ENCODE measurements around the gene BRF1.

Gene BRF1

DNA sequence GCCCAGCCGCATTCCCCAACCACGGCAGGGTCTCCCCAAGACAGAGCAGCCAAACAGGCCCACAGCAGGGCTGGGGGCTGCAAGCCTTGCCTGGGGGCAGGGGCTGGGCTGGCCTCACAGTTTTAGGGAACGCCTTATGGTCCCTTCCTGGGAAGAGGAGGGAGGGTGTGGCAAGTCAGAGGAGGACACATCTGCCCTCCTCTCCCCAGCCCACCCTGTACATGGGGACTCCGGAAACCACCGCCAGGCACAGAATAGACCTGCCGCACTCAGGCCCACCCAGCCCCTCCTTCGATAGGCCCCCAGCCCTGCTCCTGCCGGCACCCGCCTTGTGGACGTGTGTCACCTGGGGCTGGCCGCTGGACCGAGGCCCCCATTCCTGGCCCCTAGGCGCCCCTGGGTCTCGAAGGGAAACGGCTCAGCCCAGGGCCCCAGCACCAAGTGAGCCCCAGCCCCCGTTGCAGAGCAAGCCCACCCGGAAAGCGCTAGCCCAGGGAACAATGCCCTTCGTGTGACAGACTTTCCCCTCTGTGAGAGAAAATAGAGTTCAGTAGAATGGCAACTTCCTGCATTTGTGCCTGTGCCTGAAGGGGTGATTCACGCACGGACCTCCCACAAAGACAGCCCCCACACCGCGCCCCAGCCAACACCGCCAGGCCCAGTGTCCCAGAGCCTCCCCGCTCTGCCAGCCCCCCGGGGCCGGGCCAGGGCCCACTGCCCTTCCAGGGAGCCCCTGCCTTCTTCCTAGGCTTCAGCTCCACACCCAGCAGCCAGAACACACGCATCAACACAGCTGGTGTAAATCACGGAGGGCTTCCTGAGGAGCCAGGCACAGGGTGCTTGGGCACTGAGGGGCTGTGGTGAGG is 107.7 kb downstream of the BRF1 start:
- H3K4me3 ChIP-seq (ENCODE audit: low read depth, low read length): no peak overlapping the region
- H3K27me3 ChIP-seq (ENCODE audit: control insufficient read depth, insufficient read depth, low read length): peaks cover 3% of the 10 kb centered on the region
- TF ChIP-seq, protein P1, sequence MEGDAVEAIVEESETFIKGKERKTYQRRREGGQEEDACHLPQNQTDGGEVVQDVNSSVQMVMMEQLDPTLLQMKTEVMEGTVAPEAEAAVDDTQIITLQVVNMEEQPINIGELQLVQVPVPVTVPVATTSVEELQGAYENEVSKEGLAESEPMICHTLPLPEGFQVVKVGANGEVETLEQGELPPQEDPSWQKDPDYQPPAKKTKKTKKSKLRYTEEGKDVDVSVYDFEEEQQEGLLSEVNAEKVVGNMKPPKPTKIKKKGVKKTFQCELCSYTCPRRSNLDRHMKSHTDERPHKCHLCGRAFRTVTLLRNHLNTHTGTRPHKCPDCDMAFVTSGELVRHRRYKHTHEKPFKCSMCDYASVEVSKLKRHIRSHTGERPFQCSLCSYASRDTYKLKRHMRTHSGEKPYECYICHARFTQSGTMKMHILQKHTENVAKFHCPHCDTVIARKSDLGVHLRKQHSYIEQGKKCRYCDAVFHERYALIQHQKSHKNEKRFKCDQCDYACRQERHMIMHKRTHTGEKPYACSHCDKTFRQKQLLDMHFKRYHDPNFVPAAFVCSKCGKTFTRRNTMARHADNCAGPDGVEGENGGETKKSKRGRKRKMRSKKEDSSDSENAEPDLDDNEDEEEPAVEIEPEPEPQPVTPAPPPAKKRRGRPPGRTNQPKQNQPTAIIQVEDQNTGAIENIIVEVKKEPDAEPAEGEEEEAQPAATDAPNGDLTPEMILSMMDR (IDR thresholded peaks at IDR 0.05): no peak
- no peak overlapping the region for H3K27ac ChIP-seq
- peaks cover 5% of the 10 kb centered on the region for H3K4me1 ChIP-seq
- no peak overlapping the region for H2AFZ ChIP-seq
- no peaks in the 10 kb centered on the region for H3K9me3 ChIP-seq (ENCODE audit: control insufficient read depth, low read length)
- no peak overlapping the region for H3K4me2 ChIP-seq (ENCODE audit: low read length)
- H3K79me2 ChIP-seq: no peaks in the 10 kb centered on the region
- no peak overlapping the region for H3K9ac ChIP-seq
- no peaks in the 10 kb centered on the region for H3K36me3 ChIP-seq (ENCODE audit: control insufficient read depth, insufficient read depth, low read length)

DNA sequence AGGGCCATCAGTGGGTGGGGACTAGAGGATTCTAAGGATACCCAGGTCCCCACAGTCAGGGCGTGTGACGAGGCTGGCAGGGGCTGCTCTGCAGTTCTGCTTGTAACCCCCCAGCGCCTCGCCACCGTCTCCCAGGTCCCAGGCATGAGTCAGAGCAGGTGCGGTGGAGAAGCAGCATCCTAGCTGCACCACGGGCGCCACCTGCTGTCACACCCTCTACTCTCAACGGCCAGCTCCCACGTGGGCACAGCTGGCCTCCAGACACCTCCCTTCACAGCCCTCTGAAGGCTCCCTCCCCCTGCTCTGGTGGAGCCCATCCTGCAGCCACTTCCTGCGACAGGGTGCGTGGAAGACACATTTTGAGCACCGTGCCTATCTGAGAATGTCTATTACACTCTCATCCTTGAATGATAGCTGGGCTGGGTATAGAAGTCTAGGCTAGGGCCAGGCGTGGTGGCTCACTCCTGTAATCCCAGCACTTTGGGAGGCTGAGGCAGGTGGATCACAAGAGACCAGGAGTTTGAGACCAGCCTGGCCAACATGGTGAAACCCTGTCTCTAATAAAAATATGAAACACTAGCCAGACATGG is 112.8 kb downstream of the BRF1 start:
- no peaks in the 10 kb centered on the region for H3K36me3 ChIP-seq (ENCODE audit: control insufficient read depth, insufficient read depth, low read length)
- H3K27me3 ChIP-seq (ENCODE audit: control insufficient read depth, insufficient read depth, low read length): no peaks in the 10 kb centered on the region
- H3K4me3 ChIP-seq (ENCODE audit: low read depth, low read length): no peak overlapping the region
- H2AFZ ChIP-seq: no peak overlapping the region
- no peak overlapping the region for H3K9ac ChIP-seq
- H3K79me2 ChIP-seq: no peaks in the 10 kb centered on the region
- no peaks in the 10 kb centered on the region for H3K4me1 ChIP-seq
- no peaks in the 10 kb centered on the region for H3K9me3 ChIP-seq (ENCODE audit: control insufficient read depth, low read length)
- no peak overlapping the region for H3K4me2 ChIP-seq (ENCODE audit: low read length)
- no peak overlapping the region for H3K27ac ChIP-seq
- TF ChIP-seq, protein P1 (IDR thresholded peaks at IDR 0.05): no peak

DNA sequence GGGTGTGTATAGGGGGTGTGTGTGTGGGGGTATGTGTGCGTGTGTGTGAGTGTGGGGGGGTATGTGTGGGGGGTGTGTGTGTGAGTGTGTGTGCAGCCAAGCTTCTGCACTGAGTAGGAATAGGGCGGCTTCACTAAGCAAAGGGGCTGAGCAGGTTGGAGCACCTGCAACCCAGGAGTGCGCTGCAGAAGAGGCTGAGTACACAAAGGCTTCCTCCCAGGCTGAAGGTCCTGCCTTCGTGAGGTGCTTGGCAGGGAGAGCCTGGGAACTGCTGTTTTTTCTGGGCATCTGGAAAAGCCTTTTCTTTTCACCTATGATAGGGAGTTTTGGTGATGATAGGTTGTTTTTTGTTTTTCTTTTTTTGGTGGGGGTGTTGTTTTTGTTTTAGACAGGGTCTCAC is 113.7 kb downstream of the BRF1 start:
- no peak overlapping the region for H3K9ac ChIP-seq
- H3K4me3 ChIP-seq (ENCODE audit: low read depth, low read length): no peak overlapping the region
- no peaks in the 10 kb centered on the region for H3K36me3 ChIP-seq (ENCODE audit: control insufficient read depth, insufficient read depth, low read length)
- H3K4me1 ChIP-seq: no peaks in the 10 kb centered on the region
- no peaks in the 10 kb centered on the region for H3K79me2 ChIP-seq
- no peak overlapping the region for H3K27ac ChIP-seq
- no peaks in the 10 kb centered on the region for H3K9me3 ChIP-seq (ENCODE audit: control insufficient read depth, low read length)
- no peak overlapping the region for H2AFZ ChIP-seq
- H3K4me2 ChIP-seq (ENCODE audit: low read length): no peak overlapping the region
- H3K27me3 ChIP-seq (ENCODE audit: control insufficient read depth, insufficient read depth, low read length): no peaks in the 10 kb centered on the region
- TF ChIP-seq, protein P1 (IDR thresholded peaks at IDR 0.05): no peak

DNA sequence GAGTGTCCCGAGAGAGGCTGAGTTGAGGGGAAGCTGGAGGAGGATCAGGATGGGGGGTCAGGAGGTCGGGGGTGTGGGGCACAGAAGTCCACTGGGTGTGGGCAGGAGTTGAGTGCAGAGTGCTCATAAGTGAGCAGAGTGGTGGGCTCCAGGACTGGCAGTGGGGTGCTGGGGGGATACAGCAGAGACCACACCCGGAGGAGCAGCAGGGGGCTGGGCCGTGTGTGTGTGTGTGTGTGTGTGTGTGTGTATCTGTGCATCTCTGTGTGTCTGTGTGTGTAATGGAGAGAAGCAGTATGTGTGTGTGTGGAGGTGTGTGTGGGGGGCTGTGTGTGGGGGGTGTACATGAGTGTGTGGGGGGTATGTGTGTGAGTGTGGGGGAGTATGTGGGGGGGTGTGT is 114.8 kb downstream of the BRF1 start:
- Histone ChIP-seq H3K4me1 (no peaks in the 10 kb centered on the region), H3K9me3 (ENCODE audit: control insufficient read depth, low read length) (no peaks in the 10 kb centered on the region), H3K4me3 (ENCODE audit: low read depth, low read length) (no peak overlapping the region), H3K4me2 (ENCODE audit: low read length) (no peak overlapping the region), H3K36me3 (ENCODE audit: control insufficient read depth, insufficient read depth, low read length) (no peaks in the 10 kb centered on the region), H3K27ac (no peak overlapping the region), H3K9ac (no peak overlapping the region), H2AFZ (no peak overlapping the region), H3K27me3 (ENCODE audit: control insufficient read depth, insufficient read depth, low read length) (no peaks in the 10 kb centered on the region), H3K79me2 (no peaks in the 10 kb centered on the region)
- TF ChIP-seq, protein P1 (IDR thresholded peaks at IDR 0.05): no peak

All from parathyroid adenoma (tissue), 2 donors.